ENCODE results near the gene KLRC3.

The KLRC3 gene

DNA sequence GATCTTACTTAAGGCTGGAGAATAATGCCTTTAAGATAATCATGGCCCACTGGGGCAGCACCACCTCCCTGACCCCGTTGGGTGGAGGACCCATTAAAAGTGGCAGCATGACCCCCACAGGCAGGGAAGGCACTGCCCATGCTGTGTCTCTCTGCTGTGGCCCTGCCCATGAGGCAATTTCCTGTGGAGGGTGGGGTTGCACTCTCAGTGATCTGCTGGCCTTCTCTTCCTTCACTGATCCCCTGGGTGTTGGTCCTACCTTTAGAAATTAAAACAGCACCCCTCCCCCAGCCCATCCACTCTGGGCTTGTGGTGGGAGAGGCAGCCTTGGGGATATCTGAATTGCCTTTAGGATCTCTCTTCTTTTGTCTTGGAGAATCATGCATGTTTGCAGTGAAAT lies 47.8 kb downstream of the KLRC3 start:
- no peak for TF ChIP-seq POLR2AphosphoS5 (IDR thresholded peaks at IDR 0.05; ENCODE audit: low read depth, low read length)

GRCh38 chr12:10369557-10370415 lies 50.6 kb downstream of the KLRC3 start:
- TF ChIP-seq FOXP2 (optimal IDR thresholded peaks at IDR 0.05; ENCODE audit: borderline replicate concordance, extremely low read depth, extremely low read length, insufficient read depth): no peak
- no peak for TF ChIP-seq SIN3A (IDR thresholded peaks at IDR 0.05; ENCODE audit: borderline replicate concordance, insufficient read depth, low read length)
- no peak for TF ChIP-seq REST (IDR thresholded peaks at IDR 0.05; ENCODE audit: insufficient read depth in 1 of 2, low read depth in 2 of 2, low read length in 2 of 2)
- TF ChIP-seq TAF1 (IDR thresholded peaks at IDR 0.05; ENCODE audit: borderline replicate concordance, insufficient read depth, low read length): no peak

- no peak for TF ChIP-seq SIN3A (IDR thresholded peaks at IDR 0.05; ENCODE audit: borderline replicate concordance, insufficient read depth, low read length)
- TF ChIP-seq POLR2AphosphoS5 (IDR thresholded peaks at IDR 0.05; ENCODE audit: low read depth, low read length): no peak
- TF ChIP-seq FOXP2 (optimal IDR thresholded peaks at IDR 0.05; ENCODE audit: borderline replicate concordance, extremely low read depth, extremely low read length, insufficient read depth): no peak
- no peak for TF ChIP-seq TAF1 (IDR thresholded peaks at IDR 0.05; ENCODE audit: borderline replicate concordance, insufficient read depth, low read length)
These were observed 51.9 kb downstream of the KLRC3 start for GRCh38 chr12:10368206-10369171.

- TF ChIP-seq TAF1 (IDR thresholded peaks at IDR 0.05; ENCODE audit: borderline replicate concordance, insufficient read depth, low read length): no peak
- TF ChIP-seq FOXP2 (optimal IDR thresholded peaks at IDR 0.05; ENCODE audit: borderline replicate concordance, extremely low read depth, extremely low read length, insufficient read depth): no peak
- TF ChIP-seq POLR2AphosphoS5 (IDR thresholded peaks at IDR 0.05; ENCODE audit: low read depth, low read length): no peak
These were observed 53.5 kb downstream of the KLRC3 start for GRCh38 chr12:10366875-10367274.

- TF ChIP-seq TAF1 (IDR thresholded peaks at IDR 0.05; ENCODE audit: borderline replicate concordance, insufficient read depth, low read length) (no peak), REST (IDR thresholded peaks at IDR 0.05; ENCODE audit: insufficient read depth in 1 of 2, low read depth in 2 of 2, low read length in 2 of 2) (no peak), SIN3A (IDR thresholded peaks at IDR 0.05; ENCODE audit: borderline replicate concordance, insufficient read depth, low read length) (no peak), FOXP2 (optimal IDR thresholded peaks at IDR 0.05; ENCODE audit: borderline replicate concordance, extremely low read depth, extremely low read length, insufficient read depth) (no peak), POLR2AphosphoS5 (IDR thresholded peaks at IDR 0.05; ENCODE audit: low read depth, low read length) (no peak)
These were observed 54.5 kb downstream of the KLRC3 start for GRCh38 chr12:10365696-10366405.

GRCh38 chr12:10364815-10365622 lies 55.4 kb downstream of the KLRC3 start:
- TF ChIP-seq SIN3A (IDR thresholded peaks at IDR 0.05; ENCODE audit: borderline replicate concordance, insufficient read depth, low read length): no peak
- no peak for TF ChIP-seq POLR2AphosphoS5 (IDR thresholded peaks at IDR 0.05; ENCODE audit: low read depth, low read length)
- no peak for TF ChIP-seq REST (IDR thresholded peaks at IDR 0.05; ENCODE audit: insufficient read depth in 1 of 2, low read depth in 2 of 2, low read length in 2 of 2)
- no peak for TF ChIP-seq TAF1 (IDR thresholded peaks at IDR 0.05; ENCODE audit: borderline replicate concordance, insufficient read depth, low read length)
- TF ChIP-seq FOXP2 (optimal IDR thresholded peaks at IDR 0.05; ENCODE audit: borderline replicate concordance, extremely low read depth, extremely low read length, insufficient read depth): no peak
